ENCODE measurements around the gene DPP6.

Gene DPP6

GRCh38 chr7:154881526-154881925 lies 829.3 kb downstream of the DPP6 start:
- DNase-seq (ENCODE audit: low spot score) (no peak), ATAC-seq (ENCODE audit: low read depth) (no peak)
- no peaks in the 10 kb centered on the region for H3K9me3 ChIP-seq (ENCODE audit: severe bottlenecking)
- TF ChIP-seq CTCF (IDR thresholded peaks at IDR 0.05; ENCODE audit: poor library complexity, severe bottlenecking) = no peak
- H3K36me3 ChIP-seq (ENCODE audit: low read depth) = no peaks in the 10 kb centered on the region
- no peak overlapping the region for H3K4me3 ChIP-seq (ENCODE audit: severe bottlenecking)
- no peak overlapping the region for H3K27ac ChIP-seq (ENCODE audit: poor library complexity, severe bottlenecking)
- H3K27me3 ChIP-seq (ENCODE audit: insufficient read depth, poor library complexity, severe bottlenecking) = no peaks in the 10 kb centered on the region
- no peaks in the 10 kb centered on the region for H3K4me1 ChIP-seq (ENCODE audit: insufficient read depth, poor library complexity, severe bottlenecking)

- no peak for TF ChIP-seq CTCF (IDR thresholded peaks at IDR 0.05; ENCODE audit: poor library complexity, severe bottlenecking)
- Histone ChIP-seq H3K4me3 (ENCODE audit: severe bottlenecking) (no peak overlapping the region), H3K4me1 (ENCODE audit: insufficient read depth, poor library complexity, severe bottlenecking) (no peaks in the 10 kb centered on the region), H3K27ac (ENCODE audit: poor library complexity, severe bottlenecking) (no peak overlapping the region), H3K9me3 (ENCODE audit: severe bottlenecking) (no peaks in the 10 kb centered on the region), H3K27me3 (ENCODE audit: insufficient read depth, poor library complexity, severe bottlenecking) (no peaks in the 10 kb centered on the region), H3K36me3 (ENCODE audit: low read depth) (no peaks in the 10 kb centered on the region)
- ATAC-seq (ENCODE audit: low read depth) (no peak), DNase-seq (ENCODE audit: low spot score) (no peak)
Observed at GRCh38 chr7:154882931-154883474, 830.8 kb downstream of the DPP6 start.

- Histone ChIP-seq H3K27me3 (ENCODE audit: insufficient read depth, poor library complexity, severe bottlenecking) (no peaks in the 10 kb centered on the region), H3K4me1 (ENCODE audit: insufficient read depth, poor library complexity, severe bottlenecking) (no peaks in the 10 kb centered on the region)
- no peak for TF ChIP-seq CTCF (IDR thresholded peaks at IDR 0.05; ENCODE audit: poor library complexity, severe bottlenecking)
Observed at GRCh38 chr7:154884348-154884920, 832.2 kb downstream of the DPP6 start.

GRCh38 chr7:154886591-154886990 lies 834.4 kb downstream of the DPP6 start:
- Histone ChIP-seq H3K4me1 (ENCODE audit: insufficient read depth, poor library complexity, severe bottlenecking) (no peaks in the 10 kb centered on the region), H3K9me3 (ENCODE audit: severe bottlenecking) (peaks cover 5% of the 10 kb centered on the region), H3K27me3 (ENCODE audit: insufficient read depth, poor library complexity, severe bottlenecking) (no peaks in the 10 kb centered on the region), H3K36me3 (ENCODE audit: low read depth) (no peaks in the 10 kb centered on the region), H3K27ac (ENCODE audit: poor library complexity, severe bottlenecking) (no peak overlapping the region), H3K4me3 (ENCODE audit: severe bottlenecking) (no peak overlapping the region)
- no peak for DNase-seq (ENCODE audit: low spot score)
- no peak for TF ChIP-seq CTCF (IDR thresholded peaks at IDR 0.05; ENCODE audit: poor library complexity, severe bottlenecking)
- peak; percentile 35; the same call in 2 of the 3 replicates for ATAC-seq (ENCODE audit: low read depth)

More at GRCh38 chr7:154884348-154884920, 832.2 kb downstream of the DPP6 start:
- Histone ChIP-seq H3K4me3 (ENCODE audit: severe bottlenecking) (no peak overlapping the region), H3K36me3 (ENCODE audit: low read depth) (no peaks in the 10 kb centered on the region), H3K27ac (ENCODE audit: poor library complexity, severe bottlenecking) (no peak overlapping the region), H3K9me3 (ENCODE audit: severe bottlenecking) (peaks cover 2% of the 10 kb centered on the region)
- no peak for ATAC-seq (ENCODE audit: low read depth)
- no peak for DNase-seq (ENCODE audit: low spot score)

- ATAC-seq (ENCODE audit: low read depth) (no peak), DNase-seq (ENCODE audit: low spot score) (no peak)
- no peaks in the 10 kb centered on the region for H3K4me1 ChIP-seq (ENCODE audit: insufficient read depth, poor library complexity, severe bottlenecking)
Observed at GRCh38 chr7:154888690-154889089, 836.5 kb downstream of the DPP6 start.

More at GRCh38 chr7:154888690-154889089, 836.5 kb downstream of the DPP6 start:
- peaks cover 5% of the 10 kb centered on the region for H3K9me3 ChIP-seq (ENCODE audit: severe bottlenecking)
- H3K4me3 ChIP-seq (ENCODE audit: severe bottlenecking) = no peak overlapping the region
- H3K36me3 ChIP-seq (ENCODE audit: low read depth) = no peaks in the 10 kb centered on the region
- no peak overlapping the region for H3K27ac ChIP-seq (ENCODE audit: poor library complexity, severe bottlenecking)
- TF ChIP-seq CTCF (IDR thresholded peaks at IDR 0.05; ENCODE audit: poor library complexity, severe bottlenecking) = no peak
- H3K27me3 ChIP-seq (ENCODE audit: insufficient read depth, poor library complexity, severe bottlenecking) = no peaks in the 10 kb centered on the region

Data from RWPE2 (cell line).